GM12892 (cell line): Measurements from ENCODE around the gene BPHL.
"Not testable (repeated sequence)": the region's sequence is repeated elsewhere in the genome, so short reads cannot be mapped to it uniquely, and the experiment has no call there.

Experiments
- POLR2A ChIP-seq: IDR thresholded peaks from 2 replicates; pipeline ENCODE4 v1.6.1; 2011; ENCODE audit warnings: low read depth, low read length, control low read depth
- POLR2AphosphoS5 ChIP-seq: IDR thresholded peaks from 2 replicates; pipeline ENCODE4 v1.6.1; 2011; ENCODE audit warnings: low read depth, low read length, control low read depth

- not testable (repeated sequence) for TF ChIP-seq POLR2A, POLR2AphosphoS5
Measured at GRCh38 chr6:3170676-3171075, 52.2 kb downstream of the BPHL start.
